HG03045 (cell line): Measurements from ENCODE around the gene AFF3.

Experiments
- ATAC-seq: cut with Tn5 transposase; IDR thresholded peaks from one replicate; pipeline ENCODE4 v1.9.1; 2021; ENCODE audit warnings: mild to moderate bottlenecking, moderate library complexity; ENCODE audit not compliant: unreplicated experiment

AFF3 gene

GRCh38 chr2:100016756-100017155 lies 125.6 kb downstream of the AFF3 start:
- no peak for ATAC-seq

- no peak for ATAC-seq
Measured at GRCh38 chr2:100015849-100016248, 126.5 kb downstream of the AFF3 start.

GRCh38 chr2:100013892-100014677 lies 128.3 kb downstream of the AFF3 start:
- no peak for ATAC-seq

- no peak for ATAC-seq
Measured at GRCh38 chr2:100012561-100012960, 129.8 kb downstream of the AFF3 start.

GRCh38 chr2:100011272-100011731 lies 131.1 kb downstream of the AFF3 start:
- no peak for ATAC-seq

- ATAC-seq, result no peak
Measured at GRCh38 chr2:100010606-100011005, 131.8 kb downstream of the AFF3 start.

GRCh38 chr2:100009743-100010142 lies 132.6 kb downstream of the AFF3 start:
- no peak for ATAC-seq

GRCh38 chr2:100008956-100009355 lies 133.4 kb downstream of the AFF3 start:
- no peak for ATAC-seq

GRCh38 chr2:100006516-100006915 lies 135.9 kb downstream of the AFF3 start:
- ATAC-seq, result no peak

GRCh38 chr2:100004959-100005387 lies 137.4 kb downstream of the AFF3 start:
- ATAC-seq, result no peak

- no peak for ATAC-seq
Measured at GRCh38 chr2:100004348-100004884, 138.0 kb downstream of the AFF3 start.

GRCh38 chr2:100002059-100002458 lies 140.3 kb downstream of the AFF3 start:
- no peak for ATAC-seq

GRCh38 chr2:100000915-100001707 lies 141.3 kb downstream of the AFF3 start:
- ATAC-seq, result no peak

GRCh38 chr2:99998651-99999320 lies 143.6 kb downstream of the AFF3 start:
- no peak for ATAC-seq

- no peak for ATAC-seq
Measured at GRCh38 chr2:99989905-99990304, 152.5 kb downstream of the AFF3 start.

GRCh38 chr2:99988599-99988998 lies 153.8 kb downstream of the AFF3 start:
- ATAC-seq, result no peak

- ATAC-seq, result no peak
Measured at GRCh38 chr2:99987160-99987559, 155.2 kb downstream of the AFF3 start.

GRCh38 chr2:99984799-99985515 lies 157.4 kb downstream of the AFF3 start:
- no peak for ATAC-seq

GRCh38 chr2:99982744-99983143 lies 159.6 kb downstream of the AFF3 start:
- no peak for ATAC-seq

- ATAC-seq, result no peak
Measured at GRCh38 chr2:99981840-99982239, 160.6 kb downstream of the AFF3 start.

GRCh38 chr2:99980176-99980575 lies 162.2 kb downstream of the AFF3 start:
- ATAC-seq, result no peak
